HAP-1 (cell line): ENCODE data around the gene TXNDC11.

Experiments
- DNase-seq, 2 experiments: peaks; one replicate each; pipeline ENCODE4 v3.0.0-alpha.2; 2016 to 2020; ENCODE audit warnings: low spot score in 2 of 2
- H3K27me3 ChIP-seq: fragments of 250-450 bp; sonication (Bioruptor Pico); 2 replicates; pipeline ENCODE4 v1.5.1; 2020; ENCODE audit warnings: low read depth, mild to moderate bottlenecking, moderate library complexity
- H3K36me3 ChIP-seq: fragments of 250-450 bp; sonication (Bioruptor Pico); replicated peaks from 2 replicates; pipeline ENCODE4 v1.5.1; 2020; ENCODE audit warnings: mild to moderate bottlenecking
- H3K4me1 ChIP-seq: fragments of 250-450 bp; sonication (Bioruptor Pico); 2 replicates; pipeline ENCODE4 v1.5.1; 2020; ENCODE audit warnings: mild to moderate bottlenecking
- H3K4me3 ChIP-seq: fragments of 250-450 bp; sonication (Bioruptor Pico); 2 replicates; pipeline ENCODE4 v1.5.1; 2020; ENCODE audit warnings: mild to moderate bottlenecking, moderate library complexity
- H3K9me3 ChIP-seq: fragments of 250-450 bp; sonication (Bioruptor Pico); 2 replicates; pipeline ENCODE4 v1.5.1; 2020; ENCODE audit warnings: mild to moderate bottlenecking, moderate library complexity
- in situ Hi-C: fragments of 300-500 bp; cut with MboI; formaldehyde crosslinking; loops from 3 replicates; pipeline ENCODE4 v1.14.3; 2020; ENCODE audit warnings: low sequenced_read_pairs, inconsistent platforms, mixed read lengths

TXNDC11 gene

GRCh38 chr16:11677451-11677951, 65.2 kb downstream of the TXNDC11 start:
- no peak for DNase-seq
- Histone ChIP-seq H3K27me3 (no peaks in the 10 kb centered on the region), H3K36me3 (peaks cover 39% of the 10 kb centered on the region), H3K4me3 (no peak overlapping the region), H3K9me3 (no peaks in the 10 kb centered on the region), H3K4me1 (no peaks in the 10 kb centered on the region)
- in situ Hi-C loops = no loop called here

GRCh38 chr16:11676799-11677198, 65.9 kb downstream of the TXNDC11 start:
- no peaks in the 10 kb centered on the region for H3K4me1 ChIP-seq
- no peak for DNase-seq
- H3K4me3 ChIP-seq = no peak overlapping the region
- H3K36me3 ChIP-seq = peaks cover 39% of the 10 kb centered on the region
- no peaks in the 10 kb centered on the region for H3K9me3 ChIP-seq
- H3K27me3 ChIP-seq = no peaks in the 10 kb centered on the region
- in situ Hi-C loops = no loop called here

- Histone ChIP-seq H3K4me1 (no peaks in the 10 kb centered on the region), H3K36me3 (peaks cover 39% of the 10 kb centered on the region), H3K27me3 (no peaks in the 10 kb centered on the region), H3K4me3 (no peak overlapping the region), H3K9me3 (no peaks in the 10 kb centered on the region)
- in situ Hi-C loops = no loop called here
- DNase-seq = no peak
Observed at GRCh38 chr16:11675561-11676511, 66.8 kb downstream of the TXNDC11 start.

- Histone ChIP-seq H3K9me3 (no peaks in the 10 kb centered on the region), H3K4me3 (no peak overlapping the region), H3K36me3 (peaks cover 36% of the 10 kb centered on the region), H3K4me1 (no peaks in the 10 kb centered on the region), H3K27me3 (no peaks in the 10 kb centered on the region)
- in situ Hi-C loops = no loop called here
- DNase-seq = no peak
Observed at GRCh38 chr16:11674818-11675560, 67.7 kb downstream of the TXNDC11 start.

- in situ Hi-C loops = no loop called here
- peaks cover 2% of the 10 kb centered on the region; the same call in 1 of the 2 replicates for H3K4me1 ChIP-seq
- H3K27me3 ChIP-seq = no peaks in the 10 kb centered on the region
- DNase-seq = no peak
- no peaks in the 10 kb centered on the region for H3K9me3 ChIP-seq
- H3K36me3 ChIP-seq = peaks cover 31% of the 10 kb centered on the region
- no peak overlapping the region for H3K4me3 ChIP-seq
Observed at GRCh38 chr16:11674001-11674817, 68.4 kb downstream of the TXNDC11 start.

- in situ Hi-C loops = no loop called here
- DNase-seq = no peak
- H3K27me3 ChIP-seq = no peaks in the 10 kb centered on the region
- H3K9me3 ChIP-seq = no peaks in the 10 kb centered on the region
- H3K4me1 ChIP-seq = peaks cover 2% of the 10 kb centered on the region; the same call in 1 of the 2 replicates
- peaks cover 22% of the 10 kb centered on the region for H3K36me3 ChIP-seq
- H3K4me3 ChIP-seq = no peak overlapping the region
Observed at GRCh38 chr16:11673091-11674000, 69.3 kb downstream of the TXNDC11 start.

GRCh38 chr16:11672206-11673090, 70.2 kb downstream of the TXNDC11 start:
- Histone ChIP-seq H3K4me3 (no peak overlapping the region), H3K9me3 (no peaks in the 10 kb centered on the region), H3K36me3 (peaks cover 13% of the 10 kb centered on the region), H3K27me3 (no peaks in the 10 kb centered on the region), H3K4me1 (peaks cover 6% of the 10 kb centered on the region; the same call in 1 of the 2 replicates)
- in situ Hi-C loops = no loop called here
- no peak for DNase-seq

GRCh38 chr16:11671676-11672075, 71.0 kb downstream of the TXNDC11 start:
- no peak for DNase-seq
- H3K4me1 ChIP-seq = peaks cover 6% of the 10 kb centered on the region; the same call in 1 of the 2 replicates
- no peaks in the 10 kb centered on the region for H3K27me3 ChIP-seq
- H3K36me3 ChIP-seq = peaks cover 8% of the 10 kb centered on the region
- H3K4me3 ChIP-seq = no peak overlapping the region
- in situ Hi-C loops = no loop called here
- no peaks in the 10 kb centered on the region for H3K9me3 ChIP-seq

- H3K27me3 ChIP-seq = no peaks in the 10 kb centered on the region
- peaks cover 6% of the 10 kb centered on the region; the same call in 1 of the 2 replicates for H3K4me1 ChIP-seq
- no peaks in the 10 kb centered on the region for H3K9me3 ChIP-seq
- DNase-seq = no peak
- H3K36me3 ChIP-seq = peaks cover 4% of the 10 kb centered on the region
- in situ Hi-C loops = no loop called here
- H3K4me3 ChIP-seq = no peak overlapping the region
Observed at GRCh38 chr16:11671271-11671670, 71.4 kb downstream of the TXNDC11 start.

GRCh38 chr16:11670171-11671131, 72.2 kb downstream of the TXNDC11 start:
- no peak for DNase-seq
- H3K9me3 ChIP-seq = no peaks in the 10 kb centered on the region
- no peaks in the 10 kb centered on the region for H3K36me3 ChIP-seq
- no peak overlapping the region for H3K4me3 ChIP-seq
- H3K4me1 ChIP-seq = peaks cover 6% of the 10 kb centered on the region; the same call in 1 of the 2 replicates
- no peaks in the 10 kb centered on the region for H3K27me3 ChIP-seq
- in situ Hi-C loops = no loop called here
